HepG2 (cell line): ENCODE data around the gene MRS2. TPM values are rescaled to one million over a fixed set of nuclear protein-coding genes. Genes with fewer than 3 reads are reported as not detected.

Source experiments
- BHLHE40 ChIP-seq: IDR thresholded peaks from 2 replicates; pipeline ENCODE4 v1.6.1; 2011; ENCODE audit warnings: low read length, improper control_type of control experiment
- CEBPG ChIP-seq: IDR thresholded peaks from 2 replicates; pipeline ENCODE4 v1.6.1; 2016
- DNMT1 ChIP-seq: sonication (generic); formaldehyde crosslinking; IDR thresholded peaks from 2 replicates; pipeline ENCODE4 v1.5.1; 2020; ENCODE audit warnings: mild to moderate bottlenecking, missing genetic modification reagents
- HOXA5 ChIP-seq: sonication (generic); formaldehyde crosslinking; IDR thresholded peaks from 2 replicates; pipeline ENCODE4 v1.4.0; 2020; ENCODE audit warnings: missing genetic modification reagents
- JDP2 ChIP-seq: sonication (generic); formaldehyde crosslinking; IDR thresholded peaks from 2 replicates; pipeline ENCODE4 v1.8.1; 2022; ENCODE audit warnings: missing genetic modification reagents, borderline replicate concordance
- MED13 ChIP-seq: sonication (generic); formaldehyde crosslinking; IDR thresholded peaks from 2 replicates; pipeline ENCODE4 v1.5.0; 2020; ENCODE audit warnings: missing genetic modification reagents
- MLXIP ChIP-seq: sonication (generic); formaldehyde crosslinking; IDR thresholded peaks from 2 replicates; pipeline ENCODE4 v1.9.0; 2021; ENCODE audit warnings: missing genetic modification reagents, borderline replicate concordance
- MXD1 ChIP-seq: sonication (generic); formaldehyde crosslinking; IDR thresholded peaks from 2 replicates; pipeline ENCODE4 v1.4.0; 2020; ENCODE audit warnings: mild to moderate bottlenecking, missing genetic modification reagents
- MYC ChIP-seq: sonication (generic); formaldehyde crosslinking; IDR thresholded peaks from 2 replicates; pipeline ENCODE4 v1.9.0; 2021; ENCODE audit warnings: missing genetic modification reagents, borderline replicate concordance
- NFKBIZ ChIP-seq: IDR thresholded peaks from 2 replicates; pipeline ENCODE4 v1.6.1; 2018; ENCODE audit warnings: missing genetic modification reagents, missing compliant biosample characterization
- NFYC ChIP-seq: IDR thresholded peaks from 2 replicates; pipeline ENCODE4 v1.6.1; 2016; ENCODE audit warnings: missing genetic modification reagents, missing compliant biosample characterization
- RARA ChIP-seq: IDR thresholded peaks from 2 replicates; pipeline ENCODE4 v1.6.1; 2016; ENCODE audit warnings: missing genetic modification reagents, missing compliant biosample characterization
- SETDB1 ChIP-seq: sonication (generic); formaldehyde crosslinking; IDR thresholded peaks from 2 replicates; pipeline ENCODE4 v1.5.1; 2020; ENCODE audit warnings: missing genetic modification reagents, mild to moderate bottlenecking, borderline replicate concordance
- SOX13 ChIP-seq, 3 experiments: fragments of 450-650 bp in 1 of 3; sonication (generic) in 1 of 3; formaldehyde crosslinking in 1 of 3; IDR thresholded peaks in 2 of 3; conservative IDR thresholded peaks in 1 of 3; 2 replicates each; pipeline versions ENCODE4 v1.5.0 to v1.6.1; 2016 to 2020; ENCODE audit warnings: antibody characterized with exemption in 1 of 3, mild to moderate bottlenecking in 1 of 3, missing compliant biosample characterization in 1 of 3, missing genetic modification reagents in 1 of 3, moderate library complexity in 1 of 3
- THRA ChIP-seq: sonication (generic); formaldehyde crosslinking; IDR thresholded peaks from 2 replicates; pipeline ENCODE4 v1.4.0; 2020; ENCODE audit warnings: missing genetic modification reagents, borderline replicate concordance
- ZBTB1 ChIP-seq: sonication (generic); formaldehyde crosslinking; IDR thresholded peaks from 2 replicates; pipeline ENCODE4 v1.4.0; 2020; ENCODE audit warnings: missing genetic modification reagents, borderline replicate concordance
- ZNF205 ChIP-seq: IDR thresholded peaks from 2 replicates; pipeline ENCODE4 v1.6.1; 2018; ENCODE audit warnings: missing biosample characterization, missing genetic modification reagents
- ZNF543 ChIP-seq: sonication (generic); formaldehyde crosslinking; IDR thresholded peaks from 2 replicates; pipeline ENCODE4 v1.4.0; 2020; ENCODE audit warnings: mild to moderate bottlenecking, missing genetic modification reagents
- ZNF597 ChIP-seq: sonication (generic); formaldehyde crosslinking; IDR thresholded peaks from 2 replicates; pipeline ENCODE4 v1.5.0; 2020; ENCODE audit warnings: missing genetic modification reagents
- ZNF674 ChIP-seq: sonication (generic); formaldehyde crosslinking; IDR thresholded peaks from 2 replicates; pipeline ENCODE4 v1.5.0; 2020; ENCODE audit warnings: low read depth, mild to moderate bottlenecking, missing genetic modification reagents
- ZNF746 ChIP-seq: sonication (generic); formaldehyde crosslinking; IDR thresholded peaks from 2 replicates; pipeline ENCODE4 v1.8.0; 2022; ENCODE audit warnings: mild to moderate bottlenecking, missing genetic modification reagents
- ZNF777 ChIP-seq: sonication (generic); formaldehyde crosslinking; IDR thresholded peaks from 2 replicates; pipeline ENCODE4 v1.4.0; 2020; ENCODE audit warnings: missing genetic modification reagents
- ZNF878 ChIP-seq: sonication (generic); formaldehyde crosslinking; IDR thresholded peaks from 2 replicates; pipeline ENCODE4 v1.8.1; 2023; ENCODE audit warnings: mild to moderate bottlenecking, missing genetic modification reagents, moderate library complexity
- polyA plus RNA-seq, 8 experiments: library from polyadenylated mRNA; depleted of rRNA in 3 of 8; stranded (reverse) in 7 of 8; unstranded in 1 of 8; fragments of >200 nt; fragmentation: Illumina TruSeq in 4 of 8; extraction: Trizol in 4 of 8; gene quantifications; 2 replicates each; pipeline versions ENCODE4 v1.2.1 to v1.2.3, GENCODE V29; 2011 to 2016; ENCODE audit warnings: low read depth in 4 of 8, missing spikeins in 1 of 8, mixed read lengths in 1 of 8; ENCODE audit not compliant: insufficient read depth in 1 of 8
- total RNA-seq, 5 experiments: library from RNA; depleted of rRNA; stranded (reverse); fragments of >200 nt; fragmentation: Illumina TruSeq; extraction: Trizol; gene quantifications; 2 replicates each; pipeline ENCODE4 v1.2.3, GENCODE V29; 2016; ENCODE audit warnings: low read depth in 1 of 5

Gene MRS2
- total and polyA plus RNA-seq, 2 of the 13 experiments (the other 11 are each of a cell fraction or from before 2014, with no cell fraction given): 31.1 to 83.8 TPM

DNA sequence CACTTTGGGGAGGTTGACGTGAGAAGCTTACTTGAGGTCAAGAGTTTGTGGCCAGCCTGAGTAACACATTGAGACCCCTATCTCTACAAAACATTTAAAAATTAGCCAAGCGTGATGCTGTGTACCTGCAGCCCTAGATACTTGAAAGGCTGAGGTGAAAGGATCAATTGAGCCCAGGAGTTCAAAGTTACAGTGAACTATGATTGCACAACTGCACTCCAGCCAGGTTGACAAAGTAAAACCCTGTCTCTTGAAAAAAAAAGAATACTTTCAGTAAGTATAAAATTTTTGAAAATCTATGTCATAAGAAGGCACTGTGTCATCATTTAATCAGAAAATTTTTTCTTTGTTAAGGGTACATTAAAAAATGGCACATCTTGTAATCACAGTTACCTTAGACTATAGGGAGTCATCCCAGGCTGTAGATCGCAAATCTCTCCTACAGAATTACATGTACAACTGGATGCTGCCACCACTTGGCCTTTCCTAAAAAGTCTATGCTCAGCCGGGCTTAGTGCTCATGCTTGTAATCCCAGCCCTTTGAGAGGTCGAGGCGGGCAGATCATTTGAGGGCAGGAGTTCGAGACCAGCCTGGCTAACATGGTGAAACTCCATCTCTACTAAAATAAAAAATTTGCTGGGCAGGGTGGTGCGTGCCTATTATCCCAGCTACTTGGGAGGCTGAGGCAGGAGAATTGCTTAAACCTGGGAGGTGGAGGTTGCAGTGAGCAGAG is 17.0 kb upstream of the MRS2 start (continued):
- 0 out of 2 replicates have a peak, but pooled peaks have one; percentile 51 for TF ChIP-seq ZNF543 (CRISPR knock-in tag)
- TF ChIP-seq MLXIP (CRISPR knock-in tag): no peak
- TF ChIP-seq ZNF878 (CRISPR knock-in tag): peak; percentile 87; the same call in 1 of the 2 replicates
- TF ChIP-seq ZNF746 (CRISPR knock-in tag): peak; percentile 43; the same call in 1 of the 2 replicates
- TF ChIP-seq ZNF777 (CRISPR knock-in tag): no peak
- peak; percentile 95 for TF ChIP-seq THRA (CRISPR knock-in tag)
- no peak for TF ChIP-seq DNMT1 (CRISPR knock-in tag)
- no peak for TF ChIP-seq JDP2
- peak; percentile 75 for TF ChIP-seq BHLHE40
- TF ChIP-seq MED13 (CRISPR knock-in tag): no peak; the same call in 1 of the 2 replicates
- no peak for TF ChIP-seq ZBTB1 (CRISPR knock-in tag)
- no peak for TF ChIP-seq ZNF674
- peak; percentile 88 for TF ChIP-seq SOX13 (IDR thresholded peaks at IDR 0.05)
- peak in 1 of 2 experiments; percentile 96; a peak in 2 of 4 replicates for TF ChIP-seq SOX13 (CRISPR knock-in tag; conservative IDR thresholded peaks at IDR 0.05 in 1 of 2, IDR thresholded peaks at IDR 0.05 in 1 of 2)
- TF ChIP-seq CEBPG: peak; percentile 99
- no peak for TF ChIP-seq MYC (CRISPR knock-in tag)
- peak; percentile 99 for TF ChIP-seq RARA
- TF ChIP-seq SETDB1 (CRISPR knock-in tag): no peak
- no peak for TF ChIP-seq MXD1 (CRISPR knock-in tag)
- TF ChIP-seq HOXA5 (CRISPR knock-in tag): peak; percentile 80; the same call in 1 of the 2 replicates
- TF ChIP-seq NFYC (CRISPR knock-in tag): no peak
- TF ChIP-seq NFKBIZ: 0 out of 2 replicates have a peak, but pooled peaks have one; percentile 31
- TF ChIP-seq ZNF597: no peak
- peak; percentile 87 for TF ChIP-seq ZNF205
